Bronchial epithelial cell (primary cell): ENCODE measurements around the gene CHD3. TPM values are rescaled to one million over a fixed set of nuclear protein-coding genes. Genes with fewer than 3 reads are reported as not detected.

ENCODE experiments used
- DNase-seq: peaks from one replicate; pipeline ENCODE4 v3.0.0-alpha.2; 2010; ENCODE audit warnings: low read depth
- FAIRE-seq: peaks from 2 replicates; lab custom pipeline; 2011; peaks lifted over from hg19 to GRCh38; lab: Jason Lieb, UNC
- H3K27me3 ChIP-seq: 2 replicates; pipeline ENCODE4 v1.5.1; 2011; ENCODE audit warnings: low read length; ENCODE audit not compliant: control insufficient read depth, insufficient read depth
- H3K36me3 ChIP-seq: 2 replicates; pipeline ENCODE4 v1.5.1; 2011; ENCODE audit warnings: low read length; ENCODE audit not compliant: control insufficient read depth, insufficient read depth
- H3K4me3 ChIP-seq: 2 replicates; pipeline ENCODE4 v1.5.1; 2011; ENCODE audit warnings: mild to moderate bottlenecking, low read depth, low read length, control low read depth
- CTCF ChIP-seq: IDR thresholded peaks from 2 replicates; pipeline ENCODE4 v1.5.1; 2011; ENCODE audit warnings: mild to moderate bottlenecking, moderate library complexity, low read length, control low read depth, inconsistent platforms; ENCODE audit not compliant: insufficient read depth, severe bottlenecking
- total RNA-seq: library from RNA; depleted of rRNA; stranded (reverse); fragments of >200 nt; gene quantifications from 2 replicates; pipeline ENCODE4 v1.2.1, GENCODE V29; 2014

Gene CHD3
- total RNA-seq, 1 donor from 2014 or later, result 41.3 TPM

DNA sequence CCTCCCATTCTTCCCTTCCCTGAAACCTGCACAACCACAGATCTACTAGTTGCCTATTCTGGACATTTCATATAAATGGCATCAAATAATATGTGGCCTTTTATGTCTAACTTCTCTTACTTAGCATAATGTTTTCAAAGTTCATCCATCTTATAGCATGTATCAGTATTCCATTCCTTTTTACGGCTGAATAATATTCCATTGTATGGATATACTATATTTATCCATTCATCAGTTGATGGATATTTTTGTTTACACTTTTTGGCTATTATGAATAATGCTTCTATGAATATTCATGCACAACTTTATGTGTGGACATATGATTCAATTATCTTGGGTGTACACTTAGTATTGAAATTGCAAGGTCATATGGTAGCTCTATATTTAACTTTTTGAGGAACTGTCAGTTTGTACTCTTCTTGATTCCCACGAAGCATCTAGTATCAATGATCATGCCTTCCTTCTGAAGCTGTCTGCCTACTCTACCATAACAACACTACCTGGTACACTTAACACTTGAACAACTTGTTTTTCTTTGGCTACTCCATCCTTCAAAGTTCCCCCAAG, 12.7 kb upstream of the CHD3 start:
- DNase-seq, result no peak
- H3K4me3 ChIP-seq, result no peak overlapping the region
- no peak for TF ChIP-seq CTCF
- peaks cover 1% of the 10 kb centered on the region for H3K36me3 ChIP-seq
- no peaks in the 10 kb centered on the region for H3K27me3 ChIP-seq
- FAIRE-seq, result no peak

GRCh38 chr17:7878234-7878633, 10.4 kb upstream of the CHD3 start:
- H3K36me3 ChIP-seq, result peaks cover 1% of the 10 kb centered on the region
- FAIRE-seq, result no peak
- no peak overlapping the region for H3K4me3 ChIP-seq
- no peaks in the 10 kb centered on the region for H3K27me3 ChIP-seq
- TF ChIP-seq CTCF, result no peak
- DNase-seq, result no peak

DNA sequence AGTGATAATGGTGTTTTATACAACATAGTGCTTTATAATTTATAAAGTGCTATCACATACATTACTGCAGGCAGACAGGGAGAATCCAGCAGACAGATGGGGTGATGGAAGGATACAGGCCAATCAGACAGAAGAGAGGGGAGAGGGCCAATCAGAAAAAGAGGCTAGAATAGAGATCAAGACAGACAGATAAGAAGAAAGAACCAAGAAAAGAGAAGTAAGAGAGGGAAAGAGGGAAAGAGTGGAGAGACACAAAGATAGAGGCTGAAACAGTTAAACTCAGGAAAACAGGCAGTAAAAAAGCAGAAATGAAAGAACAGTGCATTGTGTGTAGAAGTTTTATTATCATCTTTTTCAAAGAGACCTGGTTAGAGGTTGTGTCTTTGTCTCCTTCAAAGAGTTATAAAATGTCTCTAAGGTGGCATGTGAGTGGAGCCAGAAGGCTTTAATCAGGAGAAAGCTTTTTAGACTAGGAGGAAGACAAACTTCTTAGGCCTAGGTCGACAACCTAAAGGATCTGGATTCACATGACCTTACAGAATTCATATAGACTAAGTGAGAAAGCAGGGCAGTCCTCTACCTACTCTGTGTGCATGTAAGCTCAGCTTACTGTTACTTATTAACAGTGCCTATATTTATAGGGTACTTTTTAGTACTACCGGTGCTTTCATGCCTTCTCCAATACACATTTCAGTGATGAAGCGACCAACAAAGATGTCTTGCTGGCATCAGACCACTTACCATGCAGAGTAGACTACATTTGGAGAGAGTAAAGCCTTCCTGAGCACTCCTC, 8.3 kb upstream of the CHD3 start:
- no peak for DNase-seq
- H3K36me3 ChIP-seq, result peaks cover 1% of the 10 kb centered on the region
- H3K27me3 ChIP-seq, result no peaks in the 10 kb centered on the region
- no peak for TF ChIP-seq CTCF
- no peak overlapping the region for H3K4me3 ChIP-seq
- FAIRE-seq, result no peak

- no peak for TF ChIP-seq CTCF
- H3K27me3 ChIP-seq, result no peaks in the 10 kb centered on the region
- H3K36me3 ChIP-seq, result peaks cover 1% of the 10 kb centered on the region
- no peak overlapping the region for H3K4me3 ChIP-seq
- DNase-seq, result no peak
- no peak for FAIRE-seq
Measured at GRCh38 chr17:7881276-7882054, 7.1 kb upstream of the CHD3 start.

DNA sequence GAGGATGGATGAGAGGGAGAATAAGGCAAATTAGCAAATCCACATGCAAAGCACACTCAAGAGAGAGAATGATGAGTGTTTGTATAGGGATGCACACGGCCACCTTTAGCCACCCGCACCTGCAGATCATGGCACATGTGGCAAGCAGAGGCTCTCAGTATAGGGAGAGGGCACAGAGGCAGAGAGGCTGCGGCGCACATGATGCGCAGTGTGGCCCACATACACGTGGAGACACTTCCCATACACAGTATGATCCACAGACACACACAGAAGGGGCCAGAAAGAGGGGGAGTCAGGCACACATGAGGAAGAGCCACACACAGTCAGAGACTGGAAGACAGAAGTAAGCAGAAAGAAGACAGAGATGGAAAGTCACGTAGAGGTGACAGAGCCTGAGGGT, 6.5 kb upstream of the CHD3 start:
- no peak for DNase-seq

More for the DNA sequence above, 6.5 kb upstream of the CHD3 start:
- TF ChIP-seq CTCF, result no peak
- Histone ChIP-seq H3K4me3 (no peak overlapping the region), H3K27me3 (no peaks in the 10 kb centered on the region), H3K36me3 (peaks cover 1% of the 10 kb centered on the region)
- FAIRE-seq, result no peak
